ENCODE measurements around the gene PRKD3. TPM values are rescaled to one million over a fixed set of nuclear protein-coding genes. Genes with fewer than 3 reads are reported as not detected.

The PRKD3 gene
- polyA plus RNA-seq, 4 donors = 52.2 to 70.5 (median 56.9) TPM

Other genes starting within 250 kb of the PRKD3 start
- gene HEATR5B, start 240.5 kb downstream of the PRKD3 start, polyA plus RNA-seq (ENCODE audit: insufficient read length in 4 of 4) = 10 to 100 TPM; 19.6 to 24.9 (median 23.3) TPM
- gene GPATCH11, start 240.3 kb downstream of the PRKD3 start, polyA plus RNA-seq (ENCODE audit: insufficient read length in 4 of 4) = 10 to 100 TPM; 10.6 to 12.1 (median 11.3) TPM
- gene EIF2AK2, start 167.9 kb downstream of the PRKD3 start, polyA plus RNA-seq (ENCODE audit: insufficient read length in 4 of 4) = 10 to 100 TPM; 33.1 to 40.7 (median 38.5) TPM
- not detected for gene SULT6B1, start 136.2 kb downstream of the PRKD3 start, polyA plus RNA-seq (ENCODE audit: insufficient read length in 4 of 4)
- gene CEBPZOS, start 128.3 kb downstream of the PRKD3 start, polyA plus RNA-seq (ENCODE audit: insufficient read length in 4 of 4) = 10 to 100 TPM; 46.3 to 60.3 (median 59.8) TPM
- 10 to 100 TPM; 49.3 to 88.1 (median 79.8) TPM for gene CEBPZ, start 93.2 kb downstream of the PRKD3 start, polyA plus RNA-seq (ENCODE audit: insufficient read length in 4 of 4)
- gene NDUFAF7, start 93.2 kb downstream of the PRKD3 start, polyA plus RNA-seq (ENCODE audit: insufficient read length in 4 of 4) = 10 to 100 TPM; 20.5 to 30.2 (median 28.6) TPM
- 10 to 100 TPM in 3 of 4 donors, 1 to 10 TPM in 1; 7.5 to 18.9 (median 13.8) TPM for gene QPCT, start 19.8 kb upstream of the PRKD3 start, polyA plus RNA-seq (ENCODE audit: insufficient read length in 4 of 4)

Measured in left renal pelvis (tissue), 4 donors.